ENCODE results near the gene SAMD11.

GRCh38 chr1:981491-981954, 57.8 kb downstream of the SAMD11 start:
- TF ChIP-seq EZH2phosphoT487 (IDR thresholded peaks at IDR 0.05; ENCODE audit: borderline replicate concordance) (no peak), CTCF (conservative IDR thresholded peaks at IDR 0.05; ENCODE audit: low read length) (no peak)
